ENCODE measurements around the gene SIM2.

DNA sequence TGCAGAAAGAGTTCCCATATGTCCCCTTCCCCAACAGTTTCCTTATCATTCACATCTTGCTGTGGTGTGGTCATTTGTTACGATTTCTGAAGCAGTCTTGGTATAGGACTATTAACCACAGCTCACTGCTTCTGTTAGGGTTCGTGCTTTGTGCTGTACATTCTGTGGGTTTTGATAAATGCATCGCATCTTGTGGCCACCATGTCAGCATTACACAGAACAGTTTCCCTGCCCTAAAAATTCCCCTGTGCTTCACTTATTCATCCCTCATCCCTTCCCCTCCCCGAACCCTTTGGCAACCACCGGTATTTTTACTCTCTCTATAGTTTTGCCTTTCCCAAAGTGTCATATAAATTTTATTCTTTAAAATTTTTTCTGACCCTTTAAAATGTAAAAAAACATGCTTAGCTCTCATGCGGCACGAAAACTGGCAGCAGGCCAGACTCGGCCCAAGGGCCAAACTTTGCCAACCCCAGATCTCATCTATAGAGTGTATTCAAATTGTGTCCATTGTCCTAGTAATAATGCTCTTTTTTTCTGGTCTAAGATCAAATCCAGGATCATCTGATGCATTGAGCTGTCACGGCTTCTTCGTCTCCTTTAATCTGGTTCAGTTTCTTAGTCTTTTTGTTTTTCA is 78.2 kb downstream of the SIM2 start:
- TF ChIP-seq, protein P1, sequence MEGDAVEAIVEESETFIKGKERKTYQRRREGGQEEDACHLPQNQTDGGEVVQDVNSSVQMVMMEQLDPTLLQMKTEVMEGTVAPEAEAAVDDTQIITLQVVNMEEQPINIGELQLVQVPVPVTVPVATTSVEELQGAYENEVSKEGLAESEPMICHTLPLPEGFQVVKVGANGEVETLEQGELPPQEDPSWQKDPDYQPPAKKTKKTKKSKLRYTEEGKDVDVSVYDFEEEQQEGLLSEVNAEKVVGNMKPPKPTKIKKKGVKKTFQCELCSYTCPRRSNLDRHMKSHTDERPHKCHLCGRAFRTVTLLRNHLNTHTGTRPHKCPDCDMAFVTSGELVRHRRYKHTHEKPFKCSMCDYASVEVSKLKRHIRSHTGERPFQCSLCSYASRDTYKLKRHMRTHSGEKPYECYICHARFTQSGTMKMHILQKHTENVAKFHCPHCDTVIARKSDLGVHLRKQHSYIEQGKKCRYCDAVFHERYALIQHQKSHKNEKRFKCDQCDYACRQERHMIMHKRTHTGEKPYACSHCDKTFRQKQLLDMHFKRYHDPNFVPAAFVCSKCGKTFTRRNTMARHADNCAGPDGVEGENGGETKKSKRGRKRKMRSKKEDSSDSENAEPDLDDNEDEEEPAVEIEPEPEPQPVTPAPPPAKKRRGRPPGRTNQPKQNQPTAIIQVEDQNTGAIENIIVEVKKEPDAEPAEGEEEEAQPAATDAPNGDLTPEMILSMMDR (IDR thresholded peaks at IDR 0.05): no peak
- no peak for TF ChIP-seq ZFX (IDR thresholded peaks at IDR 0.05; ENCODE audit: borderline replicate concordance)
